ENCODE measurements around the gene KNOP1. TPM values are rescaled to one million over a fixed set of nuclear protein-coding genes. Genes with fewer than 3 reads are reported as not detected.
A peak's percentile ranks its signal among the peaks of the same experiment; 100 is the strongest.

Gene KNOP1, protein sequence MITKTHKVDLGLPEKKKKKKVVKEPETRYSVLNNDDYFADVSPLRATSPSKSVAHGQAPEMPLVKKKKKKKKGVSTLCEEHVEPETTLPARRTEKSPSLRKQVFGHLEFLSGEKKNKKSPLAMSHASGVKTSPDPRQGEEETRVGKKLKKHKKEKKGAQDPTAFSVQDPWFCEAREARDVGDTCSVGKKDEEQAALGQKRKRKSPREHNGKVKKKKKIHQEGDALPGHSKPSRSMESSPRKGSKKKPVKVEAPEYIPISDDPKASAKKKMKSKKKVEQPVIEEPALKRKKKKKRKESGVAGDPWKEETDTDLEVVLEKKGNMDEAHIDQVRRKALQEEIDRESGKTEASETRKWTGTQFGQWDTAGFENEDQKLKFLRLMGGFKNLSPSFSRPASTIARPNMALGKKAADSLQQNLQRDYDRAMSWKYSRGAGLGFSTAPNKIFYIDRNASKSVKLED
- total RNA-seq (10 to 100 TPM; 30.7 to 32.3 TPM), polyA plus RNA-seq (11.0 TPM)

DNA sequence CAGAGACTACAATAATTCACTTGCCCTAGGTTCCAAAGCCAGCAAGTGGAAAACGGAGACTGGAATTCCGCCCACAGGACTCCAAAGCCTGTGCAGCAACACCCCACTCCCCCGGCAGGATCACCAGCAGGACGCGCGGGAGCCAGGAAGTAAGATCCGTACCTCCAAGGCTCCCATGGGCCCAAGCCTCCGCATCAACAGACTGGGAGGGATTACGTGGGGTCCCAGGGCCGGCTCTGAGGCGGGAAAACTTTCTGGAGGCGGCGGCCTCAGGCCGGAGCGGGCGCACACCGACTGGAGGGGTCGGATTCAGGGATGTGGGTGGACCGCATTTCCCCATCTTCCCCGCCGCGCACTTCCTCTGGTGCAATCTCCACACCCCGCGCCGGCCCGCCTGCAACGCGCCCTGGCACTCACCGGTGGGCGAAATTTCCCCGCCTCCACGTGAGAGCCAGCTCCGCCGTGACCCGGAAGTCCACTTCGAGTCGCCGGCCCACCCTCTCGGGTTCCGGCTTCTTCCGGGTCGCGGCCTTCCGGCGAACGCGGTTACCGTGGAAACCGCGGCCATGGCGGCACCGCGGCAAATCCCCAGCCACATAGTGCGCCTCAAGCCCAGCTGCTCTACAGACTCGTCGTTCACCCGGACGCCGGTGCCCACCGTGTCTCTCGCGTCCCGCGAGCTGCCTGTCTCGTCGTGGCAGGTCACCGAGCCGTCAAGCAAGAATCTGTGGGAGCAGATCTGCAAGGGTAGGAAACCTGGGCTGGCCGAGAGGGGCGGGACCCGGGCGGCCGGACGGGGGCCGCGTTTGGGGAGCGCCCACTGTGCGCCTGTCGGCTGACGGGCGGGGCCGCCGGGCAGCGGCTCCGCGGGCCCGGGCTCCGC is at the start of gene KNOP1, which contains the start of gene IQCK:
TSS of gene KNOP1 (minus strand) at position 487 of the 883 bp plus-strand sequence. CDS start 3,192 bp downstream, outside the sequence.
TSS of gene IQCK (plus strand) at position 531 of the 883 bp plus-strand sequence. CDS start at position 567, 36 bp downstream.
- peaks cover 6% of the 10 kb centered on the region for H3K36me3 ChIP-seq (ENCODE audit: insufficient read depth, low read length)
- no peaks in the 10 kb centered on the region for H3K27me3 Mint-ChIP-seq
- ChIA-PET POLR2A (interaction anchor here (1.2 to 1.5 kb wide), 2 partner anchors 22 to 163 kb away, joined by 5 read pairs; partner anchors contain the start of gene VPS35L), CTCF (interaction anchor here (1.0 to 1.4 kb wide), 4 partner anchors 10 to 134 kb away, joined by 3 to 4 read pairs (median 3); no protein-coding TSS in a partner anchor)
- H3K27me3 ChIP-seq (ENCODE audit: insufficient read depth, low read length, poor library complexity, severe bottlenecking): no peaks in the 10 kb centered on the region
- peak; percentile 84 to 92 (median 88) for DNase-seq
- H3K27ac Mint-ChIP-seq: peak within 1 kb of the TSS; percentile 74 to 91 (median 86)
- peak within 1 kb of the TSS; percentile 90 to 100 (median 91) for H3K4me3 Mint-ChIP-seq
- no peaks in the 10 kb centered on the region for H3K9me3 ChIP-seq (ENCODE audit: low read length)
- H3K4me1 ChIP-seq (ENCODE audit: insufficient read depth, low read length): peaks cover 21% of the 10 kb centered on the region
- peak within 1 kb of the TSS; percentile 49 for H3K27ac ChIP-seq (ENCODE audit: low read depth, low read length)
- H3K4me1 Mint-ChIP-seq: peaks cover 26 to 48% (median 40%) of the 10 kb centered on the region in 3 donors
- H3K36me3 Mint-ChIP-seq: peaks cover 9 to 28% (median 11%) of the 10 kb centered on the region in 3 donors
- no peaks in the 10 kb centered on the region for H3K9me3 Mint-ChIP-seq
- H3K4me3 ChIP-seq (ENCODE audit: low read length): peak within 1 kb of the TSS; percentile 93

DNA sequence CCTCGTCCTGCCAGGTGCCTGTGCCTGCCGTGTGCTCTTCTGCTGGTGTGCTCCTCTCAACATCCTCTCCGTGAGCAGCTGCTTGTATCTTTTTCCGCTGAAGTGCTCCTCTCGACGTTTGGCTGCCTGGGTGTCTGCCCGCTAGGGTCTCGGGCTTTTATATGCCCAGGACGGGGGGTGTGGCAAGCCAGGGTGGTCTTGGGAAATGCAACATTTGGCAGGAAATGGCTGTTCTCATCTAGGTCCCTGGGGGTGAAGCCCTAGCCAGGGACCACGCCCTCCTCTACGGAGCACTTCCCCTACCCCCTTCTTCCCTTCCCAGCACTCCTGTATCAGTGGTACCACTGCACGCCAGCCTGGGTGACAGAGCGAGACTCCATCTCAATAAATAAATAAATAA is 49.5 kb upstream of the KNOP1 start:
- H3K4me1 Mint-ChIP-seq: no peaks in the 10 kb centered on the region
- no peak overlapping the region for H3K4me3 Mint-ChIP-seq
- Histone ChIP-seq H3K36me3 (ENCODE audit: insufficient read depth, low read length) (no peaks in the 10 kb centered on the region), H3K4me3 (ENCODE audit: low read length) (no peak overlapping the region), H3K4me1 (ENCODE audit: insufficient read depth, low read length) (no peaks in the 10 kb centered on the region), H3K27ac (ENCODE audit: low read depth, low read length) (no peak overlapping the region), H3K9me3 (ENCODE audit: low read length) (no peaks in the 10 kb centered on the region), H3K27me3 (ENCODE audit: insufficient read depth, low read length, poor library complexity, severe bottlenecking) (no peaks in the 10 kb centered on the region)
- no peaks in the 10 kb centered on the region for H3K27me3 Mint-ChIP-seq
- H3K9me3 Mint-ChIP-seq: peaks cover 0 to 11% (median 0%) of the 10 kb centered on the region in 5 donors
- H3K36me3 Mint-ChIP-seq: peaks cover 0 to 11% (median 0%) of the 10 kb centered on the region in 3 donors
- POLR2A ChIA-PET: no interaction called here
- no peak for DNase-seq
- CTCF ChIA-PET: no interaction called here
- H3K27ac Mint-ChIP-seq: no peak overlapping the region

DNA sequence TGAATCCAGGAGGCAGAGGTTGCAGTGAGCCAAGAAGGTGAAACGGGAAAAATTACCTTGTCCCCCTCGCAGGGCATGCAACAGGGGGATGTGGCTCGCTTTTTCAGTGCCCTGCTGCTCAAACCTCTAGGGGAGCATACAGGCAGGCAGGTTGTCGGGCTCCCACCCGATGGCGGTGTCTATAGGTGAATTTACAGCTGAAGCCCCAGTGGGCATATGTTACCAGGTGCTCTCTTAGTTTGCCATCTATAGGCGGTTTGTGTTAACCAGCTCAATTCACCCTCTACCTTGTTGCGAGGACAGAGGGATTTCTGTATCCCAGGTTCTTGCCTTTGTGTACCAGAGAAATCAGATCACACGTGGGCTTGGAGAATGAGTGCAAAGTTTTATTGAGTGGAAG is 49.0 kb upstream of the KNOP1 start:
- ChIA-PET POLR2A (no interaction called here), CTCF (no interaction called here)
- H3K27me3 ChIP-seq (ENCODE audit: insufficient read depth, low read length, poor library complexity, severe bottlenecking): no peaks in the 10 kb centered on the region
- no peaks in the 10 kb centered on the region for H3K36me3 ChIP-seq (ENCODE audit: insufficient read depth, low read length)
- H3K4me3 ChIP-seq (ENCODE audit: low read length): no peak overlapping the region
- DNase-seq: no peak
- no peaks in the 10 kb centered on the region for H3K4me1 ChIP-seq (ENCODE audit: insufficient read depth, low read length)
- no peak overlapping the region for H3K27ac ChIP-seq (ENCODE audit: low read depth, low read length)
- Mint-ChIP-seq H3K4me1 (no peaks in the 10 kb centered on the region), H3K9me3 (peaks cover 0 to 11% (median 0%) of the 10 kb centered on the region in 5 donors), H3K27ac (no peak overlapping the region), H3K36me3 (peaks cover 0 to 11% (median 0%) of the 10 kb centered on the region in 3 donors), H3K4me3 (no peak overlapping the region), H3K27me3 (no peaks in the 10 kb centered on the region)
- H3K9me3 ChIP-seq (ENCODE audit: low read length): no peaks in the 10 kb centered on the region

DNA sequence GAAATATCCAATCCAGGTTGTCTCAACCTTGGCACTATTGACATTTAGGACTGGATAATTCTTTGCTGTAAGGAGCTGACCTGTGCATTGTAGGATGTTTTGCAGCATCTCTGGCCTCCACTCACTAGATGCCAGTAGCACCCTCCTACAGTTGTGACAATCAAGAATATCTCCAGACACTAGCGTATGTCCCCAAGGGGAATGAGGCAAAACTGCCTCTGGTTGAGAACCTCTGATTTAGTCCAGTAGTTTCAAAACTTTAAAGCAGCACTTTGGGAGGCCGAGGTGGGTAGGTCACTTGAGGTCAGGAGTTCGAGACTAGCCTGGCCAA is 48.5 kb upstream of the KNOP1 start:
- no peaks in the 10 kb centered on the region for H3K4me1 Mint-ChIP-seq

DNA sequence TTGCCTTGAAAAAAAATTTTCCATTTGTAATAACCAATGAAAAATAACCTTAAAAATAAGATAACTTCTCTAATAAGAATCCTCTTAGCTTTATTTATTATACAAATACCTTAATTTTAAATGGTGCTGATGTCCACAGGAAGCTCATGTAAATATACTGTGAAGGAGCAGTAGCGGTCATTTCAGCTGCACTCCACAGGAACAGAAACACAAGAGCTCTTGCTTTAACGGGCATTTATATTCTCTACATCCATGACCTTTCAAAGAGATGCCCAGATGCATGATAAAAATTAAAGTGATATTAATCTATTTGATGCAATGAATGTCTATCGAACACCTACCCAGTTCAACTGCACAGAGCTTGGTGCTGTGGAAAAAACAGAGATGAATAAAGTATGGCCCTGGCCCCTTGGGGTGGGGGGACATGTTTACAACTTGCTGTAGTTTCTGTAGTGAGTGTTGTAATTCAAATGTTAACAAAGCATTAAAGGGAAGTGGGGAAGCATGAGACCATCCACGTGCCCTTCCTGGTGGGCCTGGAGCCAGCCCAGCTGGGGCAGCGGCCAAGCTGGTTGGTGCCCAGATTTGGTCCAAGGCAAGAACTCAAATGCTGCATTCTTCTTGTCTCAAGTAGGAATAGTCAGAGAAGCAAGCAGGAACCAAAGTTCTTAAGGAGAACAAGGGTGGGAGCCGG is 48.0 kb upstream of the KNOP1 start:
- no peaks in the 10 kb centered on the region for H3K4me1 ChIP-seq (ENCODE audit: insufficient read depth, low read length)
- Mint-ChIP-seq H3K36me3 (peaks cover 0 to 11% (median 0%) of the 10 kb centered on the region in 3 donors), H3K27me3 (no peaks in the 10 kb centered on the region), H3K9me3 (peaks cover 0 to 11% (median 0%) of the 10 kb centered on the region in 5 donors), H3K27ac (no peak overlapping the region), H3K4me1 (no peaks in the 10 kb centered on the region), H3K4me3 (no peak overlapping the region)
- H3K4me3 ChIP-seq (ENCODE audit: low read length): no peak overlapping the region
- H3K36me3 ChIP-seq (ENCODE audit: insufficient read depth, low read length): no peaks in the 10 kb centered on the region
- H3K27ac ChIP-seq (ENCODE audit: low read depth, low read length): no peak overlapping the region
- H3K27me3 ChIP-seq (ENCODE audit: insufficient read depth, low read length, poor library complexity, severe bottlenecking): no peaks in the 10 kb centered on the region
- ChIA-PET CTCF (interaction anchor here (0.8 kb wide), 1 partner anchor 86 kb away, joined by 3 read pairs; no protein-coding TSS in a partner anchor), POLR2A (no interaction called here)
- DNase-seq: no peak
- H3K9me3 ChIP-seq (ENCODE audit: low read length): no peaks in the 10 kb centered on the region

More for the DNA sequence above, 48.5 kb upstream of the KNOP1 start:
- Mint-ChIP-seq H3K27me3 (no peaks in the 10 kb centered on the region), H3K4me3 (no peak overlapping the region), H3K9me3 (peaks cover 0 to 11% (median 0%) of the 10 kb centered on the region in 5 donors), H3K36me3 (peaks cover 0 to 11% (median 0%) of the 10 kb centered on the region in 3 donors), H3K27ac (no peak overlapping the region)
- H3K27ac ChIP-seq (ENCODE audit: low read depth, low read length): no peak overlapping the region
- ChIA-PET CTCF (interaction anchor here (0.8 kb wide), 1 partner anchor 87 kb away, joined by 3 read pairs; no protein-coding TSS in a partner anchor), POLR2A (no interaction called here)
- no peak for DNase-seq
- H3K9me3 ChIP-seq (ENCODE audit: low read length): no peaks in the 10 kb centered on the region
- H3K4me3 ChIP-seq (ENCODE audit: low read length): no peak overlapping the region
- no peaks in the 10 kb centered on the region for H3K27me3 ChIP-seq (ENCODE audit: insufficient read depth, low read length, poor library complexity, severe bottlenecking)
- H3K4me1 ChIP-seq (ENCODE audit: insufficient read depth, low read length): no peaks in the 10 kb centered on the region
- no peaks in the 10 kb centered on the region for H3K36me3 ChIP-seq (ENCODE audit: insufficient read depth, low read length)

DNA sequence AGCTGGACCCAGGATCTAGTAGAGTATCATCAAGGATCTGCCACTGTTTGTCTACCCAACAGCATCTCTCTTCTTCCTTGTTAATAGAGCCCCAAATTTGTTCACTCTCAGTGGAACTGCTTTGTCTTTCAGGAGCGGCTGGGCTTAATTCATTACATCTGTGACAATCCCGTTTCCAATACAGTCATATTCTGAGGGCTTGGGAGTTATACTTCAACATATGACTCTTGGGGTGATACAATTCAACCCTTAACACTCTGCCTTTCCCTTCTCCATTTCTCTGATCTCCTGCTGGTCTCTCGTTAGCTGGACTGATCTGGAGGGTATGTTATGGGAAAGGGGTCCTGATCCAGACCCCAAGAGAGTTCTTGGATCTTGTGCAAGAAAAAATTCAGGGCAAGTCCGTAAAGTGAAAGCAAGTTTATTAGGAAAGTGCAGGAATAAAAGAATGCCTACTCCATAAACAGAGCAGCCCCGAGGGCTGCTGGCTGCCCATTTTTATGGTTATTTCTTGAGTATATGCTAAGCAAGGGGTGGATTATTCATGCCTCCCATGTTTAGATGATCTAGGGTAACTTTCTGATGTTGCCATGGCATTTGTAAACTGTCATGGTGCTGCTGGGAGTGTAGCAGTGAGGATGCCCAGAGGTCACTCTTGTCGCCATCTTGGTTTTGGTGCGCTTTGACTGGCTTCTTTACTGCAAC is 42.5 kb upstream of the KNOP1 start:
- no peaks in the 10 kb centered on the region for H3K36me3 ChIP-seq (ENCODE audit: insufficient read depth, low read length)
- H3K27ac Mint-ChIP-seq: no peak overlapping the region
- no peak overlapping the region for H3K4me3 Mint-ChIP-seq
- H3K9me3 ChIP-seq (ENCODE audit: low read length): no peaks in the 10 kb centered on the region
- H3K27me3 ChIP-seq (ENCODE audit: insufficient read depth, low read length, poor library complexity, severe bottlenecking): no peaks in the 10 kb centered on the region
- CTCF ChIA-PET: no interaction called here
- H3K9me3 Mint-ChIP-seq: no peaks in the 10 kb centered on the region
- H3K4me3 ChIP-seq (ENCODE audit: low read length): no peak overlapping the region
- no peaks in the 10 kb centered on the region for H3K36me3 Mint-ChIP-seq
- DNase-seq: no peak
- peaks cover 0 to 3% of the 10 kb centered on the region in 2 donors for H3K27me3 Mint-ChIP-seq
- no peak overlapping the region for H3K27ac ChIP-seq (ENCODE audit: low read depth, low read length)
- no peaks in the 10 kb centered on the region for H3K4me1 ChIP-seq (ENCODE audit: insufficient read depth, low read length)
- H3K4me1 Mint-ChIP-seq: no peaks in the 10 kb centered on the region
- POLR2A ChIA-PET: no interaction called here

DNA sequence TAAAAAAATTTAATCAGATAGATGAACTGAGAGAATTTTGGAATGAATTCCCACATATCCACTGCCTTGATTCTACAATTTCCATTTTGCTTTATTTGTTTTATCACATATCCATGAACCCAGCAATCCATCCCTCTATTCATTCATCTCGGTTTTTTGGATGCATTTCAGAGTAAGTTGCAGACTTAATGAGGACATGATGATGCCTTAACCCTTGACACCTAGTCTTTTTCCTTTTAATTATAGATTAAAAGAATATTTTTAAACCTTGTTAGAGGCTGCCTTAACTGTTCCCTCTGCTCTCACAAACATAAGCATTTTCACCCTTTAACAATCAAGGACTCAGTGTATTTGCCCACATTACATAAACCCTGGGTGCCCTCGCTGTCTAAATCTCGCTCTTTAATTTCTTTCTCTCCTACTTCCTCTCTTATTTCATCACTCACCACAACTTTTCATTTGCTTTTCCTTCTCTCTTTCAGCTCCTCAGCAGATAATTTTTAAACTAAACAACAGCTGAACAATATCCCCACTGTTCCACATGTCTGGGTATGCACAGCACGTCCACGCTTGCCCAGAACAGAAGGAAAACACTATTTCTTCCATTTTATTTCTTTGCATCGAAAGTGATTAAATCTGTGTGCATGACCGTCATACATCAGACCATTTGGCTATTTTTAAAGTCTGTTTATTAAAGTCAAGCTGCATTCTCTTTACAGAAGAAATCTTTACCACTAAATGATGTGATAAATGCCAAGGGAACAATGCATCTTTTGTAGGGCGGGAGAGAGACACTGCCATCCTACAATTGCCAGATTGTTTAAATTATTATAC is 40.0 kb upstream of the KNOP1 start:
- Mint-ChIP-seq H3K4me1 (no peaks in the 10 kb centered on the region), H3K27me3 (peaks cover 0 to 3% of the 10 kb centered on the region in 2 donors), H3K4me3 (no peak overlapping the region), H3K9me3 (no peaks in the 10 kb centered on the region), H3K27ac (no peak overlapping the region), H3K36me3 (no peaks in the 10 kb centered on the region)
- no peaks in the 10 kb centered on the region for H3K4me1 ChIP-seq (ENCODE audit: insufficient read depth, low read length)
- H3K27me3 ChIP-seq (ENCODE audit: insufficient read depth, low read length, poor library complexity, severe bottlenecking): no peaks in the 10 kb centered on the region
- ChIA-PET POLR2A (no interaction called here), CTCF (no interaction called here)
- no peak for DNase-seq
- H3K36me3 ChIP-seq (ENCODE audit: insufficient read depth, low read length): no peaks in the 10 kb centered on the region
- no peaks in the 10 kb centered on the region for H3K9me3 ChIP-seq (ENCODE audit: low read length)
- no peak overlapping the region for H3K27ac ChIP-seq (ENCODE audit: low read depth, low read length)
- no peak overlapping the region for H3K4me3 ChIP-seq (ENCODE audit: low read length)
